Activated CD4-positive, alpha-beta T cell treated with anti-CD3 and anti-CD28 coated beads, Interleukin-2, amount 50 U/mL, for 16 hours (primary cell): ENCODE measurements around the gene CELF2.
"Not testable (repeated sequence)": the region's sequence is repeated elsewhere in the genome, so short reads cannot be mapped to it uniquely, and the experiment has no call there.

ENCODE experiments used
- DNase-seq: peaks from one replicate; pipeline ENCODE4 v3.0.0-alpha.2; 2020

The CELF2 gene

DNA sequence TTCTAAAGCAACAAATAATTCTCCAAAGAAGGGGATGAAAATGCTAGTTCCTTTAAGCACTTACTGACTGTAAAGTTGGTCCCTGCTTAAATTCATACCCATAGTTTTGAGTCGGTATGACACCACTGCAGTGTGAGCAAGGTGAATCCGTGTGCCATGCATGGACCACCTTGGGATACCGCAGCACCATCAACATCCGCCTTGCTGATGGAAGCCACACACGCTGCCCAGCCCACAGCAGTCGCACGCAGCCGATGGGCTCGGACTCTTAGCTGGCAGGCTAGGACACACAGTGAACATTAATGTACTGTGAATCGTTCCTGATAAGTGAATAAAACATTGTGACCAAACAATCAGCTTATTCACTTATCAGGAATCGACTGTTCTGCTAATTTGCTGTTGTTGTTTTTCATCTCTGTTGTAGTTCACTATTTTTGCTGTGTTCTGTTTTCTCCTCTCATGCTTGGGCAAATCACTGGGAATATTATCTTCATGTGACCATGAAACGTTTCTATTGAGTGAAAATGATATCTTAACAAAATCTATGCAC is 318.3 kb downstream of the CELF2 start:
- no peak for DNase-seq

DNA sequence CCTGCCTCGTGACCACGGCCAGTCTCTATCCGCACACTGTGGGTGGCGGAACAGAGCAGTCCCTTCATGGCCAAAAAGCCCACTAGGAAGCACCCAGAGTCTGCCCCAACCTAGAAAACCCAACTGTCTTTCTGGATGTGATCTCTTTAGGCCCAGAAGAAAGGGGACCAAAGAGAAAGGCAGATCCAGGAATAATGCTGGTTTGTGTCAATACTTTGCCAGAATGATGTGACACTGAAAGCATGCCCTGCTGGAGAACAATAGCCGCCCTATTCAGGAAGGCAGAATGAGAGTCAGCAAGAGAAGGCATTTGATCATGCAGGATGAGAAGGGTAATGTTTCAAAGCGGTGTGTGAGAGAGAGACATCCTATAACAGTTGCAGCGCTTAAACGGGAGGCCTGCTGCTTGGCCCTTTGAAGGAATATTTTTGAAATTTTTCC is 319.1 kb downstream of the CELF2 start:
- DNase-seq: no peak

DNA sequence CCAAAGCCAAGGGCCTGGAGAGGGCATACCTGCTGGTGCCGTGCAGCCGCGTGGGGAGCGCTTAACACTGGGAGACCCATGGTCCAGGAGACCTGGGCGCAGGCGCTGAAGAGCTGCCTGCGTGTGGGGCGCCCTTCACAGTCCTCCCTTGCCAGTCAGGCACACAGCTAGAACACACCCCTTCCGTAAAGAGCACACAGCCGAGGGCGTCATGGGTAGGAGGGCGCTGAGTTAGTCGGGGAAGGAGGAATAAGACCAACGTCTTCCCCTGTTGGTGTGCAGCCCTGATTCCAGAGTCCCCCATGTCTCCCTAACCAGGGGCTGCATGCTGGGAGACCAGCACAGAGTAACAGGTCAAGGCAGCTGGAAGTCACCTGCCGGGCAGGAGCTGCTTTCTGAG is 319.8 kb downstream of the CELF2 start:
- DNase-seq: no peak

DNA sequence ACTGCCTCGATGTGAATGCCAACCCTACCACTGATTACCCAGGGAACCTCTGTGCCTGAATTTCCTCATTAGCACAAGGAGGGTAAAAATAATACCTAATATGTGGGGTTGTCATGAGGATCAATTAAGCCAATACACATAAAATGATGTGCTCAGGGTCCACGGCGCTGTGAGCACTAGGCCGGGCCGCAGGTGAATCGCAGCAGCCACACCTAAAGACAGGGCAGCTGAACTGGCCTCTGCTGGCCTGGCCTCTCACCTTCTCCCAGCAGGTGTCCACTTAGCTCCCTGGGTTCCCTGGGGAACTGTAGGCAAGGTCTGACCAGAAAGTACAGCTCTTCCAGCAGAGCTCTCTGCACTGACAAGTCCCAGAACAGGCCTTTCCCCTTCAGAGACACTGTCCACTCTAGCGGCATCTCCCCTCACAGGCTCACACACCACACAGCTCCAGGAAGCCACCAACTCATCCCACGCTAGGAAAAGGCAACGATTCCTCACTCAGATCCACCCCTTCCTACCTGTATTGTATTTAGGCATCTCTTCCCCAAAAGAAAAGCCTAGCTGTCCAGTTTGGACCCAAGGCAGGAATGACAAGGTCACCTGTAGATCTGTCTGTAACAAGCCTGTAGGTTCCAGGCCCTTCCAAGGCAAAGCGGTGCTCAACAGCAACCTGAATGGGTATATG is 320.6 kb downstream of the CELF2 start:
- DNase-seq: no peak

DNA sequence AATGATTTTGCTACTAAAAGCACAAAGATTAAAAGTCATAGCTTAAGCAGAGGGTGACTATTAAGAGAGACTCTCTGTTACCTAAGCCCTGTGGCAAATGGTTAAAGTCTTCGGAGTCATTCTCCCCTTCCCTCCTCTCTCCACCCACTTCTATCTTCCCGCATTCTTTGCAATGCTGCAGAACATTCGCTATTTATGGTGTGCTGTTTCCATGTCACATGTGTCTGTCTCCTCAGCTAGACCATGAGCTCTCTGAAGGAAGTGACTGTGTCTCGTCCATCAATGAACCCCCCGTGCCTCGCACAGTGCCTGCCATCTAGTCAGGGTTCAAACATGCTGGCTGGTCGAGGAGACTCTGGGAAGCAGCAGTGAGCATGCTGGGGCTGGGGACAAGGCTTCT is 321.3 kb downstream of the CELF2 start:
- DNase-seq: no peak

DNA sequence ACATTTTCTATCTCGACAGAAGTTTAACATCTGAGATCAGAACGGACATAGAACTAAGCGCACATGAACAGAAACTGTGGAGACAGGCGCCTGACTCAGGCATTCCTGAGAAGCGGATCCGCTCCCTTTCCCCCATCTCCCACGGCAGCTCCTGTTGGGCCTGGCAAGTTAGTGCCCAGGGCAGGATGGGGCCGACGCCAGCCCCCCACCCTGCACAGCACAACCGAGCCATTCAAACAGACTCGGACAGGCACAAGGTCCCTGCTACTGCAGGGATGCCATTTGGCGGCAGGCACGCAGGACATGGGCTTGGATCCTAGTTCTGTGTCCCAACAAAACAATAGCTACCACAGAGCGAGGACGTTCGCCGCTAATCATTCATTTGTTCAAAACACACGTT is 322.0 kb downstream of the CELF2 start:
- no peak for DNase-seq

DNA sequence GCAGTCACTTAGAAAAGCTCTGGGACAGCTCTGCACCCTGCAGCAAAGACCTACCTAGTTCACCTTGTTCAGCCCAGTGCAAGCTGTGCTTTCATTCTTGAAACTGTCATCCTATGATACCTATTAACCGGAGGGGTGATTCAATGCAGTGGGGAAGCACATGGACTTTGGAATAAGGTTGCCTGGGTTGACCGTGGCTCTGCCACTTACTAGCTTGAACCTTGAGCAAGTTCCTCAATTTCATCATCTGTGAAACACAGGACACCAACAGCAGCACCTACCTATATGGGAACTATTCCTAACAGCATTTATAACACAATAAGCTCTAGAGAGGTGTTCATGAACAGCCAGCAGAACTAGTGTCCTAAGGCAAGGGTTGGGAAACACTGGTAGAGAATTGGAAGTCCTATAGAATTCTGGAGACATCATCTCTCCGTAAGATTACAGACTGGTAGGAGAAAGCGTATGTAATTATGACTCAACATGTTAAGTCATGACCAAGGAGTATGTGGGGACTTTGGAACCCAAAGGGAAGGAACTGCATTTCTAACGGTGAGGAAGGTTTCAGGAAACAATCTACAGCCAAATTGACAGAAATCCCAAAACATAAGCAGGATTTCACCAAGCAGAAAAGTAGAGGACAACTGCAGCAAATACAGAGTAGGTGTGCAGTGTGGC is 323.8 kb downstream of the CELF2 start:
- no peak for DNase-seq

DNA sequence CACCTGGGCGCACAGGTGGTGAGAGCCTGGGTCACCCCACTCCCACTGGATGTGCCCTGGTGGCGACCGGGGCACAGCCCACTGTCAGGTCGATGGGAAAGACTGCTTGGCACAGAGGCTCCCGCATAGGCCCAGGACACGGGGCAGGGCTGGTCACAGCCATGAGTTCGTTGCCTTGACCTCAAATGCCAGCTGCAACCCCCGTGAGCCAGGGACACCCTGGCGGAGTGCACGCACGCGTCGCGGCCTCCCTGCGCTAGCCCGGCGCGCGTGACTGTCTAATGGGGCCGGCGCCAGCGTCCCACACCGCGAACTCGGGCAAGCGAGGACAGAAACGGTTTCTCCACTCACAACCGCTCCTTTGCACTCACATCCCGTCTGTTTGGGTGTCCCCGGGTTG is 326.4 kb downstream of the CELF2 start:
- DNase-seq: no peak

DNA sequence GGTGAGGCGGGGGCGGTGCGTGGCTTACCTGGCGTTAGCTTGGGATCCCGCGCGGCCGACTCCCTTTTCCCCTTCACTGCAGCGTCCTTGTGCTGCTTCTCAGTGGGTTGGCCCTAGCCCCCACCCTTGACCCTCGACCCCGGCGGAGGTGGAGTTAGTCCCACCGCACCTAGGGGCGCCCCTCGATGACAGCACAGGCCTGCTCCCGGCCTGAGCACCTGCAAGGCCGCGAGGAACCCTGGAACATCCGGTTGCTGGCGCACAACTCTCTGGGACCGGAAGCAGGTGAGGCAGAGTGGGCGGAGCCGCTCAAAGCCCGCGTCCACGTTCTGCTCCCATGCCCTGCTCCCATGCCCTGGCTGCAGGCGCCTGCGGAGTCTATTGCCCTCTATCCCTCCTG is 326.9 kb downstream of the CELF2 start:
- no peak for DNase-seq

DNA sequence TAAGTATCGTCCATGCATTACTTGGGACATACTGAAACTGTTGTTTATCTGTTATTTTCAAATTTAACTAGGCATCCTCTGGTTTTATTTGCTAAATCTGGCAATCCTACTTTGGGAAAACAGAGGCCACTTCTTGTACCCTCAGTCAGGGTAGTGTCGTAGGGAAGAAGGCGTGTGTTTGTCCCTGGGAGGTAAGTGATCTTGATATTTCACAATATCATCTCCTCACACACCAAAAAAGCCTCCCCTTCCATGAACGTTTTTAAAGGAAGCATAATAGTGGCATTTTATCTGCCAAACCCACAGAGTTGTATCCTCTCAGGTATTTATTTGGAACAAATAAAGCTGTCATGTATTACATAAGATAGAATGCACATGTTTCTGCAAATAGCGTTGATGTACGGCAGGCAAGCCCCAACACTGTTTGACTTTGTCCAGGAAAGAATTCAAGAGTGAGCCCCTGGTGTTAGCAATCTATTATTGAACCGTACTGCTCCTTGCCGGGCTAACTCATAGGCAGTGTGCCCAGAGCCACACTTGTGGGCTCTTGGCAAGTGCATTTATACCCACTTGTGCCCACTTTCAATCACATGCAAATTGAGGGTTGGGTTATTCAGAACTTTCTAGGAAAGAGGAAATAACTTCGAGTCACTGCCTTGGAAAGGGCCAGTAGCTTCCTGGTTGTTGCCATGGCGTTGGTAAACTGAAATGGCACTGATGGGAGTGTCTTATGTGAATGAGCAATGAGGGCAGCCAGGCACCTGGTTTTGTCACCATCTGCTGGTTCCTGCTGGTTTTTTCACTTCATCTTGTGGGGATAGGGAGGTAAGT is 327.8 kb downstream of the CELF2 start:
- DNase-seq: no peak

DNA sequence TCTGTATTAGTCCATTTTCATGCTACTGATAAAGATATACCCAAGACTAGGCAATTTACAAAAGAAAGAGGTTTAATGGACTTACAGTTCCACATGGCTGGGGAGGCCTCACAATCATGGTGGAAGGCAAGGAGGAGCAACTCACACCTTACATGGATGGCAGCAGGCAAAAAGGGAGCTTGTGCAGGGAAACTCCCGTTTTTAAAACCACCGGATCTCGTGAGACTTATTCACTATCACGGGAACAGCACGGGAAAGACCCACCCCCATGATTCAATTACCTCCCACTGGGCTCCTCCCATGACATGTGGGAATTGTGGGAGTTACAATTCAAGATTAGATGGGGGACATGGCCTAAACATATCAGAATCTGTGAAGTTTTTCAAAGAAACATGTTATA is 329.9 kb downstream of the CELF2 start:
- DNase-seq: not testable (repeated sequence)

DNA sequence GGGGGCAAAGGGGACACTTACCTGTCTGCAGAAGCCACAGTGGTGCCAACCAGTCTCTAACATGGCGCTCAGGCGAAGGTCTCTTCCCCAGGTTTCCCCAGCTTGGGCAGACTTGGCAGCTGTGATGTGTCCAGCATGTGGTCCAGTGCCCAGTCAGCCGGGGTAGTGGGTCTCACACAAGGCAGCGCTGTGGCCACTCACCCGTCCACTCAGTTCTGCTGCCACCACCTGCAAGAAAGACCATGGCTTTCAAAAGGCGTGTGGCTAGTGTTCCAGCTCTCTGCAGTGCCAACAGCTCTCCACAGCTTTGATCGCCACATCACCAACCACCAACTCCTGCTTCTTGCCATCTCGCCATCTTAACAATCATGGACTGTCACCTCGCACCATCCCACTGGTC is 334.1 kb downstream of the CELF2 start:
- DNase-seq: no peak

DNA sequence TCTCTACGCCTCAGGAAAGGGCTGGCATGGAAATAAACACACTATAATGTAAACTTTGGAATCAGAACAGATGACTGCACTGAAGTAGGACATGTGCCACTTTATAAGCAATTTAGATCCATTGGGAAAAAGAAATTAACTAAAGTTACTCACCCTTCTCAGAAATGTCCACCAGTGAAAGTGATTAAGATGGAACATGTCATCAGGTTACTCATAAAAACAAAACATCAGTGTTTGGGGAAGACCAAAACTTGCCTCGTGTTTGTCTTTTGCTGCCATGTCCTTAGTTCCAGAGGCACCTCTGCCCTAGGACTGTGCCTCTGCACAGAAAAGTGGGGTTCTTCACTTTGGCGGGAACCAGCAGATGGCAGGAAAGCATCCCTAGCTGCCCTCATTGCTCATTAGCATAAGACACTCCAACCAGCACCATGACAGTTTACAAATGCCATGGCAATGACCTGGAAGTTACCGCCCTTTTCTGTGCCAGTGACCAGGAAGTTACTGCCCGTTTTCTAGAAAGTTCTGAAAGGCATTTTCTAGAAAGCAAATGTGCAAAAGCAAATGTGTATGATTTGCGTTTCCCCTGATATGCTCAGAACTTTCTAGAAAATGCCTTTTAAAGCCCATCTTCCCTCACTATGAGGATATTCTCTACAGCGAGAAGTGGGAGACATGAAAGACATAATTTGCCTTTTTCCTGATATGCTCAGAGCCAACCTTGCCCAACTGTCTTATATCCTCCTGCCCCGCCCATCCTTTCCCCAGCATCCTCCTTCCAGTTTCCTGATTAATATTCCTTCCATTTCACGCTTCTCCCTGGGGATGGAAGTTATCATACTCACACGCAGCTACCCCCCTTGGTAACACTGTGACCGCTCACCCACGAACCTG is 335.6 kb downstream of the CELF2 start:
- DNase-seq: no peak

DNA sequence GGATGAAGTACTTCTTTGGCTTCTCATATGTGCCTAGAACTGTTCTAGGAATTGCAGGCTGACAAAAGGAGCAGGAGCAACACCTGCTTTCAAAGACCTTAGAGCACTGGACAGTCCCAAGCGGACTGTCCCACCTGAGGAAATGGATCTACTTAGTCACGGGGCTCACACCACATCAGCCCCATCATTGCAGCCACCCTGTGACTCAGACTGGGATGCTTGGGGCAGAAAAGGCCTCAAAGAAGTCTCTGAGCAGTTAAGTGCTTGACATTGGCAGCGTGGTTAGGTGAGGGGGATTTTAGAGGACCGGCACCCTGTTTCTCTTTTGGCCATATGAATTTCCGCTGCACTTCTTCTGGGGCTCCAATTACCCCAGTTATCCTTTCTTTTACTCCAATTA is 337.2 kb downstream of the CELF2 start:
- DNase-seq: no peak

DNA sequence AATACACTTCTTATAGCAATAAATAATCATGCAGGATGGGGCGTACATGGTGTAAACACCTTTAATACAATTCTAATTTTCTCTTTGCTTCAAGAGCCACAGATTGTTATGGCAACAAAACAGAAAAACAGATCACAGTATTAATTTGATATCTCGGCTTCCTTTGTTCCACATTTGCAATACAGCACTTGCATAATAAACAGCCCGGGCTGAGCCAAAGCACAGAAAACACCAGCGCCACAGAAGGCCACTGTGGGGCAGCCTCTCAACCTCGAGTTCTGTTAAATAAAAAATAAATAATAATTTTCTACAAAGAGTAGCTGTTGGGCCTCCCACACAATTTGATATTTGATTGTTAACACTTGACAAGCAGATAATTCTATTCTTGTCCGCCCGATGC is 337.9 kb downstream of the CELF2 start:
- DNase-seq: no peak

DNA sequence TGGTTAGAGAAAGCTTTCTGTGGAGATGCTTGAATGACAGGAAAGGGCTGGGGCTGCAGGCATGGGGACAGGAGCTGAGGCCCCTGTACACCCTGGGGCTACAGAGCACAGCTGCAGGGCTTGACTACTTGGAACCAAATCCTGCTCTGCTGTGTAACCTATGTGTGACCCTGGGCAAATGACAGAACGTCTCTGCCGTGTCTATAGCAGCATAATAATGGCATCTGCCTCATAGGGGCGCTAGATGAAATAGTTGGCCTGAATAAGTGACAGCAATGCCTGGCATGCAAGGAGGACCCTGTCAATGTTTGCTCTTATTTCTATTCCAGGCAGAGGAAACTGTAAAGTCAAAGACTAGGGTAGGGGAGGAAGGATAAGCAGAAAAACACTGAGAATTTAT is 339.8 kb downstream of the CELF2 start:
- DNase-seq: no peak

DNA sequence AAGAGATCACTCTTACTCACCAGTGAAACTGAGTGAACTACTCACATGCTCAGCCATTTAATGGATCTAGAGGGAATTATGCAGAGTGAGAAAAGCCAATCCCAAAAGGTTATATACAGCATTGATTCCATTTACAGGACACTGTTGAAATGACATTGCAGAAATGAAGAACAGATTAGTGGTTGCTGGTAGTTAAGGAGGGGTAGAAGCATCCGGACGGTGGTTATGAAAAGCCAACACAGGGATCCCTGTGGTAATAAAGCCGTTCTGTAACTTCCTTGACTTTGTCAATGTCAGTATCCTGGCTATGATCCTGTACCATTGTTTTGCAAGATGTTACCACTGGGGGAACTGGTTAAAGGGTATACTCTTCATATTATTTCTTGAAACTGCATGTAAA is 340.3 kb downstream of the CELF2 start:
- no peak for DNase-seq

DNA sequence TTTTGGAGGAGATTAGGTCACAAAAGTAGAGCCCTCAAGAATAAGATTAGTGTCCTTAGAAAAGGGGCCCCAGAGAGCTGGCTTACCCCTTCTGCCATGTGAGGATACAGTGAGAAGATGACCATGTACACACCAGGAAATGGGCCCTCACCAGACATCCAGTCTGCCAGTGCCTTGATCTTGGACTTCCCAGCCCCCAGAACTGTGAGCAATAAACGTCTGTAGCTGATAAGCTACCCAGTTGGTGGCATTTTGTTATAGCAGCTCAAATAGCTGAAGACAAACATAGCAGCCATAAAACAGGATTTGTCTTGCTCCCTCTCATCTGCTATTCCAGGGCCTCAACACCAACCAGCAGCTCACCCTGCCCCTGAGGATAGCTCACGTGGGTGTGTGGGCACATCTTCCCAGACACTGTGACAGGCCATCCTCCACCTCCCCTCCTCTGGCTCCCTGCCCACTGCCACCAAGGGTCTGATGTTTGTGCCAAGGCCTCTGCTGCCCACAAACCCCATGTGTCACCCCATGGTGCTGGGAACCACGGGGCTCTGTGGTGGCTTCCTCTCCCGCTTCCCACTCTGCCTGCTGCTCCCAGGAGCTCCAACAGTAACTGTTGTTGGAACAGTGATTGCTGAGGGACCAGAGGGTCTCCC is 341.4 kb downstream of the CELF2 start:
- no peak for DNase-seq

DNA sequence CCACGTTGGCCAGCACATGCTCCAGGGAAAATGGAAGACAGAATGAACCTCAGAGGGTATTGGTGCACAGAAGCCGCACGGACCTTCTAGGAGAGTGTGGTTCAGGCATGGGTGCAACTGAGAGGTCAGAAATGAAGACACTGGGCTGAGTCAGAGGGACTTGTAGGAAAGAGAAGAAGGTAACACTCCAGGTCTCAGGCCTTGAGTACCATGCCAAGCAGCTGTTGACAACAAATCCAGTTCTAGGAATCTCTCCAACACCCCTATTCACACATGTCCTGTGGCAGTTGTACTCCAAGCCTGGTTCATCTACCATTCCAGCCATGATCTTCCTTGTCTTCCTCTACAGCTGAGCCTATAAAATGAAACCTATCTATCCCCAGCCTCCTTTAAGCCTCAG is 342.2 kb downstream of the CELF2 start:
- DNase-seq: no peak

DNA sequence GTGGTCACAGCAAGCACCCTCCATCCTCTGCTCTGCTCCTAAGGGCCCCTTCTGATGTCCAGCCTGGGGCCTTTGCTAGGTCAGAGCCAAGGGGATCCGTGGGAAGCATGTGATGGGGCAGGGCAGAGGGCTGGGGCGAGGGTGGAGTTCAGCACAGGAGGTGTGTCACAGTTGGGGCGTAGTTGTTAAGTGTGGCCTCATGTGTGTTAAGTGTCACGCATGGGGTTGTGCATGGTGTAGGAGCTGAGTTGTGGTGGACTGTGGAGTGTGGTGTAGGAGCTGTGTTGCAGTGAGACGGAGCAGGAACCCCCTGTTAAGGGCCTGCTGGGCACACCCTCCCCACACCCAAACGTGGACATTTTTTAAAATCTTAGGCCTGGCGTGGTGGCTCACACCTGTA is 345.8 kb downstream of the CELF2 start:
- no peak for DNase-seq

DNA sequence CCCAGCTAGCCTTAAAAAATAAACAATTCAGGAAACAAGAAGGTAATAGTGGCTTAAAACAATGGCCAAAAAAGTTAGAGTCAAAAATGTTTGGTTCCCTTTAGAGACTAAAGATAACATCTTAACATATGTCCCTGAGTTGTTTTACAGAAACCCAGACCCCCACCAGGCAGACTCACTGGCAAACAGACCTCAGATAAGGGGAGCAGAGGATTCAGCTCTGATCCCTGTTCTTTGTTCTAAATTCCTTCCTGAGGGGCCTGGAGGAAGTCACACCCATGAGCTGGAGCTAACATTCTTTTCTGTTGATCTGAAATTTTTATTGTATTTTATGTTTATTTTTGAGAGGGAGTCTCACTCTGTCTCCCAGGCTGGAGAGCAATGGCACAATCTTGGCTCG is 346.6 kb downstream of the CELF2 start:
- no peak for DNase-seq

DNA sequence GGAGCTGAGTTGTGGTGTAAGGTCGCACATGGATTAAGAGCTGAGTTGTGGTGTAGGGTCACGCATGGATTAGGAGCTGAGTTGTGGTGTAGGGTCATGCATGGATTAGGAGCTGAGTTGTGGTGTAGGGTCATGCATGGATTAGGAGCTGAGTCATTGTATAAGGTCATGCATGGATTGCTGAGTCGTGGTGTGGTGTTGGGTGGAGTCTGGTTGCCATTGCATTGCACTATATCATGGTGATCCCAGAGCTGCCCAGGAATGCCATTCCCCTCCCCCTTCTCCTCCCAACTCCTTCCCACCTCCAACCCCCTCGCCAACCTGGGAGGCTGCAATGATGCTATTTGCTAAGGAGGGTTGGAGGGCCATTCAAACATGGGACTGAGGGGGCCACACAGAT is 349.2 kb downstream of the CELF2 start:
- DNase-seq: not testable (repeated sequence)
